HTERT RPE-1 (cell line): Measurements from ENCODE around the gene JAKMIP1.
"Not testable (repeated sequence)": the region's sequence is repeated elsewhere in the genome, so short reads cannot be mapped to it uniquely, and the experiment has no call there.

Experiments used
- in situ Hi-C: fragments of 300-500 bp; cut with MboI; formaldehyde crosslinking; loops from 4 replicates; pipeline ENCODE4 v1.14.3; 2020; ENCODE audit warnings: low sequenced_read_pairs

JAKMIP1 gene

GRCh38 chr4:6229671-6230501, 29.5 kb upstream of the JAKMIP1 start:
- in situ Hi-C loops = no loop called here

- in situ Hi-C loops = no loop called here
These were observed 28.7 kb upstream of the JAKMIP1 start for GRCh38 chr4:6229095-6229494.

GRCh38 chr4:6228158-6229067, 28.1 kb upstream of the JAKMIP1 start:
- in situ Hi-C loops = no loop called here

- in situ Hi-C loops = no loop called here
These were observed 27.2 kb upstream of the JAKMIP1 start for GRCh38 chr4:6227412-6228157.

GRCh38 chr4:6226506-6226905, 26.2 kb upstream of the JAKMIP1 start:
- in situ Hi-C loops = no loop called here

- in situ Hi-C loops = no loop called here
These were observed 25.1 kb upstream of the JAKMIP1 start for GRCh38 chr4:6225469-6225868.

- in situ Hi-C loops = no loop called here
These were observed 24.4 kb upstream of the JAKMIP1 start for GRCh38 chr4:6224735-6225134.

GRCh38 chr4:6222761-6223292, 22.5 kb upstream of the JAKMIP1 start:
- in situ Hi-C loops = no loop called here

GRCh38 chr4:6221851-6222760, 21.8 kb upstream of the JAKMIP1 start:
- in situ Hi-C loops = no loop called here

GRCh38 chr4:6221301-6221850, 21.0 kb upstream of the JAKMIP1 start:
- in situ Hi-C loops = no loop called here

GRCh38 chr4:6217716-6218381, 17.5 kb upstream of the JAKMIP1 start:
- in situ Hi-C loops = no loop called here

- in situ Hi-C loops = no loop called here
These were observed 16.2 kb upstream of the JAKMIP1 start for GRCh38 chr4:6216588-6216987.

GRCh38 chr4:6209921-6210320, 9.6 kb upstream of the JAKMIP1 start:
- in situ Hi-C loops = no loop called here

GRCh38 chr4:6209291-6209690, 8.9 kb upstream of the JAKMIP1 start:
- in situ Hi-C loops = not testable (repeated sequence)

- in situ Hi-C loops = no loop called here
These were observed 8.1 kb upstream of the JAKMIP1 start for GRCh38 chr4:6208416-6208815.

- in situ Hi-C loops = no loop called here
These were observed 7.3 kb upstream of the JAKMIP1 start for GRCh38 chr4:6207602-6208001.

GRCh38 chr4:6206771-6207290, 6.5 kb upstream of the JAKMIP1 start:
- in situ Hi-C loops = no loop called here

- in situ Hi-C loops = no loop called here
These were observed 5.6 kb upstream of the JAKMIP1 start for GRCh38 chr4:6205973-6206372.

- in situ Hi-C loops = no loop called here
These were observed 5.2 kb upstream of the JAKMIP1 start for GRCh38 chr4:6205567-6205931.
